K562 (cell line): ENCODE results near the gene NTRK1. TPM values are rescaled to one million over a fixed set of nuclear protein-coding genes. Genes with fewer than 3 reads are reported as not detected.
A peak's percentile ranks its signal among the peaks of the same experiment; 100 is the strongest.

Source experiments
- BCOR ChIP-seq: fragments of 450-650 bp; IDR thresholded peaks from 2 replicates; pipeline ENCODE4 v1.6.1; 2016
- CBX5 ChIP-seq: IDR thresholded peaks from 2 replicates; pipeline ENCODE4 v1.6.1; 2014; ENCODE audit warnings: low read depth, borderline replicate concordance
- ERF ChIP-seq: fragments of 450-650 bp; formaldehyde crosslinking; IDR thresholded peaks from 2 replicates; pipeline ENCODE4 v1.4.0; 2020; ENCODE audit warnings: mild to moderate bottlenecking, mixed read lengths
- MCM7 ChIP-seq, 2 experiments: fragments of 450-650 bp; IDR thresholded peaks; 2 replicates each; pipeline ENCODE4 v1.6.1; 2016 to 2018
- PRPF4 ChIP-seq: fragments of 200-400 bp; formaldehyde crosslinking; IDR thresholded peaks from one replicate; pipeline ENCODE4 v1.6.1; 2017; ENCODE audit warnings: low read length, low read depth, mild to moderate bottlenecking; ENCODE audit not compliant: insufficient read depth, poor library complexity, severe bottlenecking
- RBBP5 ChIP-seq: fragments of 200-600 bp; sonication (generic); IDR thresholded peaks from 2 replicates; pipeline ENCODE4 v1.6.1; 2012; ENCODE audit warnings: borderline replicate concordance, mild to moderate bottlenecking, low read length, control low read depth, inconsistent platforms; ENCODE audit not compliant: insufficient read depth, poor library complexity, severe bottlenecking
- RBM15 ChIP-seq: fragments of 200-400 bp; formaldehyde crosslinking; IDR thresholded peaks from 2 replicates; pipeline ENCODE4 v1.6.1; 2018; ENCODE audit warnings: mild to moderate bottlenecking, low read length, moderate library complexity; ENCODE audit not compliant: insufficient read depth
- RBM25 ChIP-seq: fragments of 200-400 bp; formaldehyde crosslinking; IDR thresholded peaks from 2 replicates; pipeline ENCODE4 v1.6.1; 2018; ENCODE audit warnings: low read length, low read depth, moderate library complexity; ENCODE audit not compliant: severe bottlenecking
- TCF3 ChIP-seq: sonication (generic); formaldehyde crosslinking; IDR thresholded peaks from 2 replicates; pipeline ENCODE4 v1.4.0; 2020; ENCODE audit warnings: mild to moderate bottlenecking, missing genetic modification reagents
- TOE1 ChIP-seq, 2 experiments: fragments of 450-650 bp in 1 of 2; sonication (generic) in 1 of 2; formaldehyde crosslinking in 1 of 2; IDR thresholded peaks; 2 replicates each; pipeline versions ENCODE4 v1.7.1 to v1.8.0; 2016 to 2022; ENCODE audit warnings: borderline replicate concordance in 2 of 2, mild to moderate bottlenecking in 2 of 2, antibody characterized with exemption in 1 of 2, inconsistent platforms in 1 of 2, low read depth in 1 of 2, missing genetic modification reagents in 1 of 2, moderate library complexity in 1 of 2
- ZNF197 ChIP-seq: fragments of 200-800 bp; sonication (Bioruptor generic); IDR thresholded peaks from 2 replicates; pipeline ENCODE4 v1.6.1; 2016; ENCODE audit warnings: low read depth, missing genetic modification characterization, missing compliant biosample characterization
- ZNF431 ChIP-seq: sonication (generic); formaldehyde crosslinking; IDR thresholded peaks from 2 replicates; pipeline ENCODE4 v1.8.0; 2022; ENCODE audit warnings: mild to moderate bottlenecking, missing genetic modification reagents
- polyA plus RNA-seq, 8 experiments: library from polyadenylated mRNA; depleted of rRNA in 4 of 8; stranded (reverse) in 5 of 8; unstranded in 3 of 8; fragments of >200 nt; fragmentation: Nextera tagmentation in 2 of 8; fragmentation: Illumina TruSeq in 1 of 8; extraction: Ambion mirVana in 2 of 8; extraction: Trizol in 1 of 8; gene quantifications; 2 replicates each; pipeline versions ENCODE4 v1.2.1 to v1.2.3, GENCODE V29; 2011 to 2014; ENCODE audit warnings: inconsistent platforms in 1 of 8, missing spikeins in 1 of 8
- total RNA-seq, 7 experiments: library from RNA; depleted of rRNA in 6 of 7; stranded (reverse); fragments of >200 nt in 6 of 7; fragmentation: Illumina TruSeq in 2 of 7; extraction: Trizol in 2 of 7; gene quantifications; 2 replicates each; pipeline versions ENCODE4 v1.2.1 to v1.2.3, GENCODE V29; 2011 to 2021; ENCODE audit warnings: low replicate concordance in 1 of 7
- TF ChIP-seq, protein P1 (sequence below): fragments of 450-650 bp; IDR thresholded peaks from 2 replicates; pipeline ENCODE4 v1.6.1; 2018; ENCODE audit warnings: mild to moderate bottlenecking, low read depth; ENCODE audit not compliant: partially characterized antibody
- TF ChIP-seq, protein P2 (sequence below): fragments of 200-800 bp; sonication (Bioruptor generic); IDR thresholded peaks from 2 replicates; pipeline ENCODE4 v1.6.1; 2017; ENCODE audit warnings: missing genetic modification characterization, missing compliant biosample characterization

NTRK1 gene
- total and polyA plus RNA-seq, 9 of the 15 experiments (the other 6 are each of a cell fraction or from before 2014, with no cell fraction given), result 0.46 to 30.0 (median 7.9) TPM

DNA sequence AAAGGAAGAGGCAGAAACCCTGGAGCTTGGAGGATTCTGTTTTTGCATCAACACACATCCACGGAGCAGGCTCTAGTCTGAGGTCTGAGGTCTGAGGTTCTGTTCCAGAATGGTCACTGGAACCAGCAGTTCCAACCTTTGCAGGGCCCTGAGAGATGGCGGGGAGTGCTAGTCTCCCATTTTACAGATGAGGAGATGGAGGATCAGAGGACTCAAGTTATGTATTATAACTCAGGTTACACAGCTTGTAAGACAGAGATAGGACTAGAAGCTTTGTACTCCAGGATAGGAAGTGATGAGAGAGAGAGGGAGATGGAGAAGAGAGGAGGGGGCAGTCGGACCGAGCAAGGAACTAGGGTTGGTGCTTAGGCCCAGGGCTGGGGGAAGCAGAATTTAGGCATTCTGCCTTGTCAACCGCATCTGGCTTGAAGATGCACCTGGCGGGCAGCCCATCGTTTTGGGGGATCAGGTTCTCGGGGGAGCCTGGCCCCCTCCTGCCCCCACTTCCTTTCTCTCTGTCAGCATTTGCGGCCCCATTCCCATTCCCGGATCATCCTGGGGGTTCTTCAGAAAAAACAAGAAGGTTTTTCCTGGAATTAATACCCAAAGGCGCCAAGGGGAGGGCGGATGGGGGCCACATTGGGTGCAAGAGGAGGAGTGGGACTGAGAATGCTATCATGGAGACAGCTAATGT, 38.5 kb downstream of the NTRK1 start (continued):
- TF ChIP-seq RBM15 (no peak), CBX5 (no peak), RBBP5 (no peak), ZNF431 (CRISPR knock-in tag) (no peak), ZNF197 (CRISPR knock-in tag) (no peak), TCF3 (CRISPR knock-in tag) (no peak), ERF (CRISPR knock-in tag) (no peak), TOE1 (IDR thresholded peaks at IDR 0.05; ENCODE audit: borderline replicate concordance) (no peak), TOE1 (CRISPR knock-in tag; IDR thresholded peaks at IDR 0.05; ENCODE audit: borderline replicate concordance, low read depth) (no peak), BCOR (peak; percentile 86), MCM7 (IDR thresholded peaks at IDR 0.05) (no peak), PRPF4 (no peak), RBM25 (peak; percentile 60)
- TF ChIP-seq, protein P1, sequence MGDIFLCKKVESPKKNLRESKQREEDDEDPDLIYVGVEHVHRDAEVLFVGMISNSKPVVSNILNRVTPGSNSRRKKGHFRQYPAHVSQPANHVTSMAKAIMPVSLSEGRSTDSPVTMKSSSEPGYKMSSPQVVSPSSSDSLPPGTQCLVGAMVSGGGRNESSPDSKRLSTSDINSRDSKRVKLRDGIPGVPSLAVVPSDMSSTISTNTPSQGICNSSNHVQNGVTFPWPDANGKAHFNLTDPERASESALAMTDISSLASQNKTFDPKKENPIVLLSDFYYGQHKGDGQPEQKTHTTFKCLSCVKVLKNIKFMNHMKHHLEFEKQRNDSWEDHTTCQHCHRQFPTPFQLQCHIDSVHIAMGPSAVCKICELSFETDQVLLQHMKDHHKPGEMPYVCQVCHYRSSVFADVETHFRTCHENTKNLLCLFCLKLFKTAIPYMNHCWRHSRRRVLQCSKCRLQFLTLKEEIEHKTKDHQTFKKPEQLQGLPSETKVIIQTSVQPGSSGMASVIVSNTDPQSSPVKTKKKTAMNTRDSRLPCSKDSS, result no peak
- TF ChIP-seq, protein P2, sequence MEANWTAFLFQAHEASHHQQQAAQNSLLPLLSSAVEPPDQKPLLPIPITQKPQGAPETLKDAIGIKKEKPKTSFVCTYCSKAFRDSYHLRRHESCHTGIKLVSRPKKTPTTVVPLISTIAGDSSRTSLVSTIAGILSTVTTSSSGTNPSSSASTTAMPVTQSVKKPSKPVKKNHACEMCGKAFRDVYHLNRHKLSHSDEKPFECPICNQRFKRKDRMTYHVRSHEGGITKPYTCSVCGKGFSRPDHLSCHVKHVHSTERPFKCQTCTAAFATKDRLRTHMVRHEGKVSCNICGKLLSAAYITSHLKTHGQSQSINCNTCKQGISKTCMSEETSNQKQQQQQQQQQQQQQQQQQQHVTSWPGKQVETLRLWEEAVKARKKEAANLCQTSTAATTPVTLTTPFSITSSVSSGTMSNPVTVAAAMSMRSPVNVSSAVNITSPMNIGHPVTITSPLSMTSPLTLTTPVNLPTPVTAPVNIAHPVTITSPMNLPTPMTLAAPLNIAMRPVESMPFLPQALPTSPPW (CRISPR knock-in tag), result 0 out of 2 replicates have a peak, but pooled peaks have one; percentile 9
